Gastroesophageal sphincter (tissue), 4 donors: ENCODE data around the gene MBNL3. TPM values are rescaled to one million over a fixed set of nuclear protein-coding genes. Genes with fewer than 3 reads are reported as not detected.

ENCODE experiments used
- ATAC-seq: fragments of 150-250 bp; one replicate; pipeline ENCODE4 v1.9.1; 2016; ENCODE audit warnings: mild to moderate bottlenecking, moderate library complexity
- H3K27ac ChIP-seq, 4 donors: fragments of 200-600 bp; sonication (generic) in 3 of 4; 1 replicate in 3 of 4; 2 replicates in 1 of 4; pipeline ENCODE4 v1.5.1; 2016 to 2019
- H3K27me3 ChIP-seq: fragments of 200-600 bp; sonication (generic); one replicate; pipeline ENCODE4 v1.5.1; 2019
- H3K36me3 ChIP-seq, 2 donors: fragments of 200-600 bp; sonication (generic); one replicate each; pipeline ENCODE4 v1.5.1; 2019; ENCODE audit warnings: control low read depth in 1 of 2
- H3K4me1 ChIP-seq, 3 donors: fragments of 200-600 bp; sonication (generic); 1 replicate in 2 of 3; 2 replicates in 1 of 3; pipeline ENCODE4 v1.5.1; 2016 to 2019; ENCODE audit warnings: control low read depth in 2 of 3
- H3K4me3 ChIP-seq, 2 donors: fragments of 200-600 bp; sonication (generic); one replicate each; pipeline ENCODE4 v1.5.1; 2019; ENCODE audit warnings: mild to moderate bottlenecking in 1 of 2, moderate library complexity in 1 of 2
- H3K9me3 ChIP-seq, 3 donors: fragments of 200-600 bp; sonication (generic); one replicate each; pipeline ENCODE4 v1.5.1; 2017 to 2019; ENCODE audit warnings: control low read depth in 2 of 3
- EP300 ChIP-seq: sonication (generic); formaldehyde crosslinking; IDR thresholded peaks from one replicate; pipeline ENCODE4 v1.6.1; 2017; ENCODE audit warnings: antibody characterized with exemption, mild to moderate bottlenecking
- POLR2A ChIP-seq, 2 donors: fragments of 450-650 bp; IDR thresholded peaks; one replicate each; pipeline ENCODE4 v1.6.1; 2017; ENCODE audit warnings: antibody characterized with exemption in 2 of 2, mild to moderate bottlenecking in 2 of 2, moderate library complexity in 1 of 2
- POLR2AphosphoS5 ChIP-seq: sonication (generic); formaldehyde crosslinking; IDR thresholded peaks from one replicate; pipeline ENCODE4 v1.6.1; 2017; ENCODE audit warnings: antibody characterized with exemption
- WGBS, 2 donors: methylation state at CpG; one replicate each; pipeline ENCODE4 v1.1.5; 2018; ENCODE audit warnings: low coverage in 1 of 2; 5-methylcytosine and 5-hydroxymethylcytosine counted together
- total RNA-seq, 4 donors: library from RNA; depleted of rRNA; stranded (reverse); fragments of >200 nt; gene quantifications; one replicate each; pipeline ENCODE4 v1.1.0, GENCODE V29; 2016
- TF ChIP-seq, protein P1 (sequence below), 4 experiments: fragments of 200-600 bp in 2 of 4; fragments of 450-650 bp in 2 of 4; sonication (generic) in 1 of 4; IDR thresholded peaks; one replicate each; pipeline ENCODE4 v1.5.1; 2017 to 2019; ENCODE audit warnings: antibody characterized with exemption in 4 of 4, mild to moderate bottlenecking in 2 of 4, moderate library complexity in 2 of 4

Gene MBNL3, protein sequence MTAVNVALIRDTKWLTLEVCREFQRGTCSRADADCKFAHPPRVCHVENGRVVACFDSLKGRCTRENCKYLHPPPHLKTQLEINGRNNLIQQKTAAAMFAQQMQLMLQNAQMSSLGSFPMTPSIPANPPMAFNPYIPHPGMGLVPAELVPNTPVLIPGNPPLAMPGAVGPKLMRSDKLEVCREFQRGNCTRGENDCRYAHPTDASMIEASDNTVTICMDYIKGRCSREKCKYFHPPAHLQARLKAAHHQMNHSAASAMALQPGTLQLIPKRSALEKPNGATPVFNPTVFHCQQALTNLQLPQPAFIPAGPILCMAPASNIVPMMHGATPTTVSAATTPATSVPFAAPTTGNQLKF
- total RNA-seq: 10 to 100 TPM in 1 of 4 donors, 1 to 10 TPM in 3; 3.9 to 13.5 (median 5.5) TPM

DNA sequence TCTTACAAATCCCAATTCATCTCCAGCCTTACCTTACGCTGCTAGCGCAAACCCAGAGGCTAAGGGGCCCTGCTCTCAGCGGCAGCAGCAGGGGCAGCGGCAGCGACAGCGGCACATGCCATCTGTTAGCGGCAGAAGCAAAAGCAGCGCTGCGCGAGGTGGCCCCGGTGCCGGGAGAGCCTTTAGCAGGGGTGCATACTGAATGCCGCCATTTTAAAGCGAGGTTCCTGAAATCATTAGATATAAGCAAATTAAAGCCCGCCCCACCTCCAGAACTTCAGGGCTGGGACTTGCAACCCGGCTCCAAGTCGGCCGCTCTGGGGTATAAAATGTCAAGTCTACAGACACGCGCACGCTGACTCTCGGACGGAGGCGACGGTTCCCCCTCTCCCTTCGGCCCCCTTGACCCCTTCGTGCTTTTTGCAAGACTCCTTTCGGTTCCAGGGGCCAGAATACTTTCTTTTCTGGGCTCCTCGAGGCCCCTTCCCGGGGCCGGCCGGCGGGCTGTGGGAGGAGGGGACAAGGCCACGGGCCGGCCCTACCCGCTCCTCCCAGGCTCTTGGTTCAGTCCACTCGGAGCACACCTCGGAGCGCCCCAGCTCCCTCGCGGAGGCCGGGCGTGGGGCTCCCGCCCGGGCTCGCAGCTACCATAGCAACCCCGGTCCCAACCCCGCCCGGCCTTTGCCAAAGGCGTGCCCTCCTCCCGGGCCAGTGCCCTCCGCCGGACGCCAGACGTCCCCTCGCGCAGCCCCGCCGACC is at the start of gene MBNL3:
Gene MBNL3, minus strand, starts transcription at position 220 of the 759 bp plus-strand sequence. CDS start 49,427 bp downstream, outside the sequence.
- WGBS, 2 donors: 0 to 42% methylated on average over 4 to 10 of the region's 59 CpGs
- ATAC-seq: peak; percentile 85
- Histone ChIP-seq H3K27me3 (no peaks in the 10 kb centered on the region), H3K27ac (peak within 1 kb of the TSS; percentile 54 to 80 (median 66)), H3K4me3 (peak within 1 kb of the TSS; percentile 69 to 87), H3K36me3 (no peaks in the 10 kb centered on the region), H3K9me3 (no peaks in the 10 kb centered on the region), H3K4me1 (no peaks in the 10 kb centered on the region)
- TF ChIP-seq POLR2A (IDR thresholded peaks at IDR 0.05): peak in 1 of 2 donors; percentile 15
- TF ChIP-seq EP300: no peak

DNA sequence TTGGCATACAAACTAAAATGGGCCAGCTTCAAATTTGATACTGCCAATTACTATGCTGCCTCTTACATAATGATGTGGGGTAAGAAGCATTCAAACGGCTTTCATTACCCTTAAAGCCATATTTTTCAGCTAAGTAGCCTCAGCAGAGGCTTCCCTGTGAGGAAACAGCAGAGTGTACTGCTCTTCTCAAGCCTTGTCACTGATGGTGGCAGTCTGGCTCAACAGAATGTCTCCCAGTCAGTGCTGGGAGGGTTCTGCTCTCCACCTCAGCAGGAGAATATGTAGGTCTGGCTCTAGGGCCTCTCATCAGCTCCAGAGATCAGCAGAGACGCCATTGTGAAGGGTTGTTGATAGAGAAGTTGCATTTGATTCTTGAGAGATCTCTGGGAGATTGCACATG is 44.6 kb upstream of the MBNL3 start:
- Histone ChIP-seq H3K27me3 (no peaks in the 10 kb centered on the region), H3K9me3 (no peaks in the 10 kb centered on the region), H3K4me1 (no peaks in the 10 kb centered on the region), H3K36me3 (no peaks in the 10 kb centered on the region), H3K4me3 (no peak overlapping the region), H3K27ac (no peak overlapping the region)
- TF ChIP-seq POLR2AphosphoS5 (no peak), POLR2A (IDR thresholded peaks at IDR 0.05) (no peak), EP300 (no peak)
- TF ChIP-seq, protein P1, sequence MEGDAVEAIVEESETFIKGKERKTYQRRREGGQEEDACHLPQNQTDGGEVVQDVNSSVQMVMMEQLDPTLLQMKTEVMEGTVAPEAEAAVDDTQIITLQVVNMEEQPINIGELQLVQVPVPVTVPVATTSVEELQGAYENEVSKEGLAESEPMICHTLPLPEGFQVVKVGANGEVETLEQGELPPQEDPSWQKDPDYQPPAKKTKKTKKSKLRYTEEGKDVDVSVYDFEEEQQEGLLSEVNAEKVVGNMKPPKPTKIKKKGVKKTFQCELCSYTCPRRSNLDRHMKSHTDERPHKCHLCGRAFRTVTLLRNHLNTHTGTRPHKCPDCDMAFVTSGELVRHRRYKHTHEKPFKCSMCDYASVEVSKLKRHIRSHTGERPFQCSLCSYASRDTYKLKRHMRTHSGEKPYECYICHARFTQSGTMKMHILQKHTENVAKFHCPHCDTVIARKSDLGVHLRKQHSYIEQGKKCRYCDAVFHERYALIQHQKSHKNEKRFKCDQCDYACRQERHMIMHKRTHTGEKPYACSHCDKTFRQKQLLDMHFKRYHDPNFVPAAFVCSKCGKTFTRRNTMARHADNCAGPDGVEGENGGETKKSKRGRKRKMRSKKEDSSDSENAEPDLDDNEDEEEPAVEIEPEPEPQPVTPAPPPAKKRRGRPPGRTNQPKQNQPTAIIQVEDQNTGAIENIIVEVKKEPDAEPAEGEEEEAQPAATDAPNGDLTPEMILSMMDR (IDR thresholded peaks at IDR 0.05): no peak
- 20 to 52% methylated on average over 1 to 2 of the region's 2 CpGs for WGBS, 2 donors
- no peak for ATAC-seq

DNA sequence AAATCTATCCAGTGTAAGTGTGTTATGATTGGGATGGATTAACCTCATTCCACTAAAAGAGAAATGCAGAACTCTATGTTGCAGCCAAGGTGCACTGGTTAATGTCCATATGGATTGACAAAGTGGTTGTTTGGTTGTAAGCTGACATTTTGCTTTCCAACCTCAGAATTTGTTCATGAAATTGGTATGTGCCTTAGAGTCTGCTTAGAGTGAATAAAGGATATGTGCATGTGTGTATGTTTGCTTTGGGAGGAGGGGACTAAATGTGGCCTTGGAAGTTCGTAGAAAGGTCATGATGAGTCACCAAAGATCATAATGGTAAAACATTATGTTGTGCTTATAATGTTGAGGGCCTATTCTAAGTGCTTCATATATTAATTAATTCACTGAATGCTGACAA is 44.1 kb upstream of the MBNL3 start:
- Histone ChIP-seq H3K27ac (no peak overlapping the region), H3K27me3 (no peaks in the 10 kb centered on the region), H3K4me3 (no peak overlapping the region), H3K9me3 (no peaks in the 10 kb centered on the region), H3K4me1 (no peaks in the 10 kb centered on the region), H3K36me3 (no peaks in the 10 kb centered on the region)
- WGBS, 2 donors: 18 to 43% methylated on average over 1 of the region's 1 CpG
- ATAC-seq: no peak
- TF ChIP-seq POLR2A (IDR thresholded peaks at IDR 0.05) (no peak), POLR2AphosphoS5 (no peak), EP300 (no peak)
- TF ChIP-seq, protein P1 (IDR thresholded peaks at IDR 0.05): no peak

DNA sequence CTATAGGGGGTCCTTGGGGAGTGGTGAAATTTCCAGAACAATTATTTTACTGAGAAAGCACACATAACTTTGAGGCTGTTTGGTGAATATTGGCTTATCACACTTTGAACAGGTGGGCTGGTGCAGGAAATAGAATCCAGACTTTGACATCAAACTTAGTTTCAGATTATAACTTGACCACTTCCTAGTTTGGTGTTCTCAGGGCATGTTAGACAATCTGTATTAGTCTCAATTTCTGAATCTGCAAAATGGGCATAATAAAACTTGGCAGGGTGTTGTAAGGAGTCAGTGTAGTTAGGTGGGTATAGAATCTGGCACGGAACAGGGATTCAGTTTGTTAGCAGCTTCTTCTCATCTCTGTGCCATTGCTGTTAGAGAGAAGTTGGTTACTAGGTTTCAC is 43.3 kb upstream of the MBNL3 start:
- no peak for ATAC-seq
- no peaks in the 10 kb centered on the region for H3K27me3 ChIP-seq
- H3K27ac ChIP-seq: no peak overlapping the region
- whole genome bisulfite sequencing, 2 donors: 71 to 80% methylated on average over 1 of the region's 1 CpG
- H3K9me3 ChIP-seq: no peaks in the 10 kb centered on the region
- no peaks in the 10 kb centered on the region for H3K36me3 ChIP-seq
- no peak for TF ChIP-seq EP300
- TF ChIP-seq, protein P1 (IDR thresholded peaks at IDR 0.05): no peak
- no peak for TF ChIP-seq POLR2A (IDR thresholded peaks at IDR 0.05)
- TF ChIP-seq POLR2AphosphoS5: no peak
- H3K4me3 ChIP-seq: no peak overlapping the region
- no peaks in the 10 kb centered on the region for H3K4me1 ChIP-seq

DNA sequence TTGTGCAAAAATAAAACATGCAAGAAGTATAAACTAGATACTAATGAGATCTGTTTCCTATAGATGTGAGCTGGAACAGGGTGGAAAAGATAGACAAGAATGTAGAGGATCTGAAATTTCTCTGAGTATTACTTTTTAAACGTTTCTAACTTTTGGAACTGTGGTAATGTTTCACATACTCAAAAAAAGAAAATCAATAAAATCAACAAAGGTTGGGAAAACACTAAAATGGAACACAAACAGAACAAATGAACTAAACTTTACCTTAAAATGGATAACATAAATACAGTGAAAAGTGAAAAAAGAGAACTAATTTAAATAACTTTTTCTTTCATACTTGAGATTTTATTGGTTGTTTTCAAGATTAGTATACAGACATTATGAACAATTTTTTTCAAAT is 32.0 kb upstream of the MBNL3 start:
- WGBS, 2 donors: 45 to 50% methylated on average over 1 of the region's 1 CpG
- H3K27me3 ChIP-seq: no peaks in the 10 kb centered on the region
- no peaks in the 10 kb centered on the region for H3K9me3 ChIP-seq

More for the DNA sequence above, 32.0 kb upstream of the MBNL3 start:
- no peaks in the 10 kb centered on the region for H3K4me1 ChIP-seq
- no peak for ATAC-seq
- no peak overlapping the region for H3K4me3 ChIP-seq
- no peaks in the 10 kb centered on the region for H3K36me3 ChIP-seq
- TF ChIP-seq POLR2AphosphoS5 (no peak), POLR2A (IDR thresholded peaks at IDR 0.05) (no peak), EP300 (no peak)
- TF ChIP-seq, protein P1 (IDR thresholded peaks at IDR 0.05): no peak
- no peak overlapping the region for H3K27ac ChIP-seq
